Measurements from ENCODE around the gene SEC24C. TPM values are rescaled to one million over a fixed set of nuclear protein-coding genes. Genes with fewer than 3 reads are reported as not detected.
"Not testable (repeated sequence)": the region's sequence is repeated elsewhere in the genome, so short reads cannot be mapped to it uniquely, and the experiment has no call there.

The SEC24C gene
- polyA plus RNA-seq (ENCODE audit: insufficient read length in 3 of 3) = 10 to 100 TPM; 64.5 to 70.6 (median 67.7) TPM

GRCh38 chr10:73743905-73744663 lies at the start of gene SEC24C:
SEC24C (plus strand) TSS chr10:73744372; CDS start chr10:73746833, 2,461 bp downstream.
- DNase-seq (ENCODE audit: low read depth in 3 of 3, low spot score in 2 of 3) = peak; percentile 97 to 98 (median 98)

GRCh38 chr10:73695302-73695701 lies 48.9 kb upstream of the SEC24C start:
- DNase-seq (ENCODE audit: low read depth in 3 of 3, low spot score in 2 of 3) = not testable (repeated sequence)

- not testable (repeated sequence) for DNase-seq (ENCODE audit: low read depth in 3 of 3, low spot score in 2 of 3)
Observed at GRCh38 chr10:73697675-73698159, 46.5 kb upstream of the SEC24C start, which contains the start of gene AGAP5. AGAP5 (minus strand) TSS chr10:73698109; CDS start chr10:73697755, 354 bp downstream.

GRCh38 chr10:73698819-73699218 lies 45.4 kb upstream of the SEC24C start:
- DNase-seq (ENCODE audit: low read depth in 3 of 3, low spot score in 2 of 3) = not testable (repeated sequence)

- not testable (repeated sequence) for DNase-seq (ENCODE audit: low read depth in 3 of 3, low spot score in 2 of 3)
Observed at GRCh38 chr10:73703924-73704323, 40.2 kb upstream of the SEC24C start.

- not testable (repeated sequence) for DNase-seq (ENCODE audit: low read depth in 3 of 3, low spot score in 2 of 3)
Observed at GRCh38 chr10:73705506-73706072, 38.6 kb upstream of the SEC24C start.

GRCh38 chr10:73706488-73706887 lies 37.7 kb upstream of the SEC24C start:
- DNase-seq (ENCODE audit: low read depth in 3 of 3, low spot score in 2 of 3) = not testable (repeated sequence)

- not testable (repeated sequence) for DNase-seq (ENCODE audit: low read depth in 3 of 3, low spot score in 2 of 3)
Observed at GRCh38 chr10:73707628-73708027, 36.5 kb upstream of the SEC24C start.

- not testable (repeated sequence) for DNase-seq (ENCODE audit: low read depth in 3 of 3, low spot score in 2 of 3)
Observed at GRCh38 chr10:73708122-73708521, 36.0 kb upstream of the SEC24C start.

GRCh38 chr10:73711683-73712082 lies 32.5 kb upstream of the SEC24C start:
- not testable (repeated sequence) for DNase-seq (ENCODE audit: low read depth in 3 of 3, low spot score in 2 of 3)

- not testable (repeated sequence) for DNase-seq (ENCODE audit: low read depth in 3 of 3, low spot score in 2 of 3)
Observed at GRCh38 chr10:73713912-73714311, 30.3 kb upstream of the SEC24C start.

- not testable (repeated sequence) for DNase-seq (ENCODE audit: low read depth in 3 of 3, low spot score in 2 of 3)
Observed at GRCh38 chr10:73714483-73714882, 29.7 kb upstream of the SEC24C start.

GRCh38 chr10:73715179-73716156 lies 28.7 kb upstream of the SEC24C start:
- DNase-seq (ENCODE audit: low read depth in 3 of 3, low spot score in 2 of 3) = not testable (repeated sequence)

GRCh38 chr10:73716251-73716650 lies 27.9 kb upstream of the SEC24C start:
- DNase-seq (ENCODE audit: low read depth in 3 of 3, low spot score in 2 of 3) = no peak

GRCh38 chr10:73717556-73717955 lies 26.6 kb upstream of the SEC24C start:
- DNase-seq (ENCODE audit: low read depth in 3 of 3, low spot score in 2 of 3) = no peak

GRCh38 chr10:73720561-73720960 lies 23.6 kb upstream of the SEC24C start:
- DNase-seq (ENCODE audit: low read depth in 3 of 3, low spot score in 2 of 3) = not testable (repeated sequence)

- DNase-seq (ENCODE audit: low read depth in 3 of 3, low spot score in 2 of 3) = no peak
Observed at GRCh38 chr10:73723516-73723915, 20.7 kb upstream of the SEC24C start.

- DNase-seq (ENCODE audit: low read depth in 3 of 3, low spot score in 2 of 3) = not testable (repeated sequence)
Observed at GRCh38 chr10:73729781-73730152, 14.4 kb upstream of the SEC24C start.

- DNase-seq (ENCODE audit: low read depth in 3 of 3, low spot score in 2 of 3) = peak; percentile 92 to 93 (median 93)
Observed at GRCh38 chr10:73730153-73730906, 13.8 kb upstream of the SEC24C start.
